Choroid plexus epithelial cell (primary cell): Measurements from ENCODE around the gene COL28A1.

Source experiments
- DNase-seq: peaks from one replicate; pipeline ENCODE4 v3.0.0-alpha.2; 2010; ENCODE audit warnings: low read depth
- H3K4me3 ChIP-seq: 2 replicates; pipeline ENCODE4 v1.5.1; 2011; ENCODE audit warnings: low read depth, mild to moderate bottlenecking, control low read depth, low read length, moderate library complexity
- TF ChIP-seq, protein P1 (sequence below): conservative IDR thresholded peaks from 2 replicates; pipeline ENCODE4 v1.5.1; 2011; ENCODE audit warnings: low read depth, mild to moderate bottlenecking, control low read depth, inconsistent platforms, low read length, moderate library complexity

The COL28A1 gene

DNA sequence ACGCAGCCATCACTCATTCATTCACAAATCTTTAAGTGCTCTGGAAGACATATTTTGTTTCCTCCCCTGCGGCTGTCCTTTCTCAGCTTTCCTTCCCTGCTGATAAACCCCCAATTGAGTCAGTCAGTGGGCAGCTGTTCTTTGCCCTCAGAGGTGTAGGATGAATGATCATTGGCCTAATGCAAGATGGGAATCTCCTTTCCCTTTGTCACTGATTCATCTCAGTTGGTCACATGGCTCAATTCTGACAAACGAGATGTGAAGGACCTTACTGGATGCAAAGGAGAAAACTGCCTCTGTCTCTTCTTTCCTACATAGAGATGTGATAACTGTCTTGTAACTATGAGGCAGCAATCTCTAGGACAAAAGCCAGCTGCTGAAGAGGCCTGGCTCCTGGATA lies 44.6 kb downstream of the COL28A1 start:
- TF ChIP-seq, protein P1, sequence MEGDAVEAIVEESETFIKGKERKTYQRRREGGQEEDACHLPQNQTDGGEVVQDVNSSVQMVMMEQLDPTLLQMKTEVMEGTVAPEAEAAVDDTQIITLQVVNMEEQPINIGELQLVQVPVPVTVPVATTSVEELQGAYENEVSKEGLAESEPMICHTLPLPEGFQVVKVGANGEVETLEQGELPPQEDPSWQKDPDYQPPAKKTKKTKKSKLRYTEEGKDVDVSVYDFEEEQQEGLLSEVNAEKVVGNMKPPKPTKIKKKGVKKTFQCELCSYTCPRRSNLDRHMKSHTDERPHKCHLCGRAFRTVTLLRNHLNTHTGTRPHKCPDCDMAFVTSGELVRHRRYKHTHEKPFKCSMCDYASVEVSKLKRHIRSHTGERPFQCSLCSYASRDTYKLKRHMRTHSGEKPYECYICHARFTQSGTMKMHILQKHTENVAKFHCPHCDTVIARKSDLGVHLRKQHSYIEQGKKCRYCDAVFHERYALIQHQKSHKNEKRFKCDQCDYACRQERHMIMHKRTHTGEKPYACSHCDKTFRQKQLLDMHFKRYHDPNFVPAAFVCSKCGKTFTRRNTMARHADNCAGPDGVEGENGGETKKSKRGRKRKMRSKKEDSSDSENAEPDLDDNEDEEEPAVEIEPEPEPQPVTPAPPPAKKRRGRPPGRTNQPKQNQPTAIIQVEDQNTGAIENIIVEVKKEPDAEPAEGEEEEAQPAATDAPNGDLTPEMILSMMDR: no peak
- peak; percentile 18 for DNase-seq
- H3K4me3 ChIP-seq: no peak overlapping the region

DNA sequence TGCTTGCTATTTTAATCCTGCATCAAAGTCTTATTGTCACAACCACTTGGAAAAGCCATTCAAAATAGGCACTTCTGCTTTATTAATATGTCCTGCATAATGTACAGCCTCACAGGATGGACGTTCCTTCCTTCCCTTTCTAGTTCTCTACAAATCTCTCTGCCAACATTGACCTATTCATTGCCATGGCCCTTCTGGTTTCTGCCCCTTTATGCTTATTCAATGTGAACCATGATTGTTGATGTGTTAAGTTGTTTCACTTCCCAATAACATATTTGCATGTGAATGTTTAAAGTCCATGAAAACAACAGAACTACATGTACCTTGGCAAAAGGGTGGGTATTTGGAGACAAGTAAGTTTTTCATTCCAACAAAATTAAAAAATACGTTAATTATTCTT lies 45.7 kb downstream of the COL28A1 start:
- TF ChIP-seq, protein P1: no peak
- H3K4me3 ChIP-seq: no peak overlapping the region
- DNase-seq: no peak

DNA sequence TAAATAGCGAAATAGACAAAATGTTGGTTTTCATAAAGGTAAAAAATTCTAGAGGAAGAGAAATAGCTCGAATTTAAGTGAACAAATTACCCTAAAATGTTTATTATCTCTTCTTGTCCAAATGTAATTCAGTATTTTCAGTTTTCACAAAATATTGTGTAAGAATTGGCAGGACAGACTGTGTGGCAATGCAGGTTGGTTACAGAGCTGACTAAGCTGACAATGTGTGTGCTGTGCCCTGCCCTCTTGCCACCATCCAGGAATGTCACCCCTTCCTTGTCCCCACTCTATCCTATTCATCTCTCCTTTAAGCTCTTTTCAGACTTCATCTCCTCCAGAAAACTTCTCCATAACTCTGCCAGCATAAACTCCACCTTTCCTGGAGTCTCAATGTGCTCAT lies 46.1 kb downstream of the COL28A1 start:
- TF ChIP-seq, protein P1: no peak
- no peak for DNase-seq
- H3K4me3 ChIP-seq: no peak overlapping the region

DNA sequence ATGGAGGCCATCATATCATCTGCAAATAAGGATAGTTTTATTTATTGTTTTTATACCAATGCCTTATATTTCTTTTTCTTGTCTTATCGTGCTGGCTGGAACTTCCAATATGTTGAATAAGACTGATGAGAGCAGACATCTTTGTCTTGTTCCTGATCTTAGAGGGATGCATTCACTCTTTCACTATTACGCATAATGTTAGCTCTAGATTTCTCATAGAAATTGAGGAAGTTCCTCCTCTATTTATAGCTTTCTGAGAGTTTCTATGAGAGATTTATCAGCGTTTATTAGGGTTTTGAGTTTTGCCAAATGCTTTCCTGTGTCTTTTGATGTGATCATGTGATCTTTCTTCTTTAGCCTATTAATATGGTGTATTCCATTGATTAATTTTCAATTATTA lies 49.3 kb downstream of the COL28A1 start:
- TF ChIP-seq, protein P1: no peak
- no peak for DNase-seq
- H3K4me3 ChIP-seq: no peak overlapping the region

DNA sequence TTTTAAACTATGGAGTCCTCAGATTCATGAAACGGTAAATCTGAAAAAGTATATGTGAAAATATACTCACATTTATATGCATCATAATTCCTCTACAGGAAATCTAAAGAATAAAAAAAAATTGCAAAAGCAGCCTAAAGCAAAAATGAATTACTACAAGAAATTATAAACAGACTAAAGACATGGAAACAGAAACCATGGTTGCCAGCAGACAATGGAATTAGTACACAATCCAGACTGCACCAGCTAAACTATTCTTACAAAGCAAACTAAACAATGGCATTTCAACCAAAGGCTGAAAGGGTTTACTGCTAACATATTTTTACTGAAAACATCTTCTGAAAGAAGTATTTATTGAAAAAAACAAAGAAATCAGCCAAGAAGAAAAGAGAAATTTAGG lies 51.6 kb downstream of the COL28A1 start:
- no peak overlapping the region for H3K4me3 ChIP-seq
- TF ChIP-seq, protein P1: no peak
- DNase-seq: no peak

DNA sequence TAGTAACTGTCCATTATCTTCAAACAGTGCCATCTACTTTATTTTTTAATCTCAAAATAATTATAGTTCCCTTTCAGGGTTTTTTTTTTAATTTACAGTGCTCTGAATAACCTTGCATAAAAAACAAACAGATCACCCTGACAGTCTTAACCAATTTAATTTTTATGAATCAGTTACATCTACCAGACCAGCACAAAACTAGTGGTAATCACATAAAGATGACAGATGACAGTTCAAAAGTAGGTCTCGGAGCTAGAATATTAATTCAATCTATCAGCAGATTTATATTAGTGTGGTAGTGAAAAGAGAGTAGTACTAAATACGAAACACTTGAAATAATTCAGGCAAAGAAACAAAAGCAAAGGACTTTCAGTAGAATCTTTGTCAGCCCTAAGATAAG lies 53.9 kb downstream of the COL28A1 start:
- TF ChIP-seq, protein P1: no peak
- H3K4me3 ChIP-seq: no peak overlapping the region
- DNase-seq: no peak

DNA sequence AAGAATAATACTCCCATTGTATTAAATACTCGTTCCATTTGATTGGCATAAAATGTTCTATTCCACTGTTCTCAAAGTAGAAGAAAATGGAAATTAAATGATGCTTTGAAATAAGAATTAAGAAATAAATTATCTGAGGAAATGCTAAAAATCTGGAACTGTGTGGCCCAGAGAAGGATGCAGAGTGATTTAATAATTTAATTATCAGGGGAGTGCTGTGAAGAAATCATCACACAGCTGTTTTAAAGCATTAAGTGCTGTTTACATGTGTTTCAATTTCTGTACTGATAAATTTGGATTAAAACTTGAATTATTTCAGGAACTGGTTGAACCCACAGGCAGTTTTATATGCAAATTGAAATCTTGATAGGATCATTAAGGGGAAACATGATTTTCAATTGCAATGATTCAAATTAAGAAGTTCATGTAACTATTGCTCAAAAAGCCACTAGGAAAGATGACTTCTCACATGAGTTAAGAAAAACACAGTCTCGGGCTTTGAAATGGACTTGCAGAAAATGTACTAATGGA lies 56.3 kb downstream of the COL28A1 start:
- no peak for DNase-seq
- H3K4me3 ChIP-seq: no peak overlapping the region
- TF ChIP-seq, protein P1: no peak
